Activated CD4-positive, alpha-beta T cell treated with anti-CD3 and anti-CD28 coated beads, Interleukin-2, amount 10 ng/mL, durations not matched to agents 24 days and 14 days (primary cell): ENCODE results near the gene AK9. TPM values are rescaled to one million over a fixed set of nuclear protein-coding genes. Genes with fewer than 3 reads are reported as not detected.
"Not testable (repeated sequence)": the region's sequence is repeated elsewhere in the genome, so short reads cannot be mapped to it uniquely, and the experiment has no call there.

Experiments
- DNase-seq: peaks from one replicate; pipeline ENCODE4 v3.0.0; 2022
- H3K27ac Mint-ChIP-seq: one replicate; pipeline ENCODE4 v1.8.0; 2022; ENCODE audit warnings: mild to moderate bottlenecking, mixed read lengths
- H3K27me3 Mint-ChIP-seq: one replicate; pipeline ENCODE4 v1.8.0; 2022; ENCODE audit warnings: mixed read lengths
- H3K36me3 Mint-ChIP-seq: one replicate; pipeline ENCODE4 v1.8.0; 2022; ENCODE audit warnings: low read depth, mild to moderate bottlenecking, mixed read lengths
- H3K4me1 Mint-ChIP-seq: one replicate; pipeline ENCODE4 v1.8.0; 2021; ENCODE audit warnings: mixed read lengths
- H3K4me3 Mint-ChIP-seq: one replicate; pipeline ENCODE4 v1.8.0; 2022; ENCODE audit warnings: mild to moderate bottlenecking, moderate library complexity, mixed read lengths
- H3K9me3 Mint-ChIP-seq: one replicate; pipeline ENCODE4 v1.8.0; 2021; ENCODE audit warnings: mixed read lengths
- intact Hi-C: fragments of 100-400 bp; cut with micrococcal nuclease; formaldehyde crosslinking; loops from one replicate; pipeline ENCODE4 v1.15.1; 2023
- total RNA-seq: library from RNA; stranded (reverse); gene quantifications from 2 replicates; pipeline ENCODE4 v1.2.3, GENCODE V29; 2022

The AK9 gene
- total RNA-seq, 1 donor from 2014 or later, result 2.1 TPM

DNA sequence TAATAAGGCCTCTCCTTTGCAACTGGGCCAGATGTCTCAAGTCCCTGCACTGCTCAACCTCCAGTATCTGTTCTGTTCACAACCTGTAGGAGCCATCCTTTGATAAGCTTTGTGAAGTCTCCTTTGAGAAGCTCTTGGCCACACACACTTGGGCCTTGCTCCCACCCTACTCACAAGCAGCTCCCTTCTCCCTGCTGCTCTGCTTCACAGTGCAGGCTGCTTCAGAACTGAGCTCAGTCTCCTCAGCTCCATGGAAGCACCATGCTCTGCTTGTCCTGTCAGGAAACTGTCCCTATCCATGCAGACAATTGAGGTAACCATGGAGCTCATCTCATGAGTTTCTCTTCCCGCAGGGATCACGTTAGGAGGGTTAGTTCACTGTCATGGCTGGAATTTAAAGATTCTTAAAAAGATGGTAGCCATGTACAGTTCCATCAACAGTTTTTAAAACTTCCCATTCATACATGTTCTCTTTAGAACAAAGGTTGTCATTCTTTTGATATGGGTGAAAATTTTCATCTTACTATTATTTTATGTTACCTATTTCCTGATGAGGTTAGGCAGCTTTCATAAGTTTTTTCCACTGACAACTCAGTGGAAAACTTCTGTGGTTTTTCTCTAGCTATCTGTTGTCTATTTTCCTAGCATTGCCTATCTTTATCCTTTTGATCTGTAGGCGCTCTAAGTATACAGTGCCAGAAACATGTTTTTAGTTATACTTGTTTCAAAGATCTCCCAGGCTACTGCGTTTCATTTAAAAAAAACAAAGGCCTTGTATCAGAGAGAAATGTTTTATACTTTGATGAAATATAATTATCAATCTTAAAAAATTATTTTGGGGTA, 62.6 kb downstream of the AK9 start:
- Mint-ChIP-seq H3K4me1 (peaks cover 9% of the 10 kb centered on the region), H3K27me3 (no peaks in the 10 kb centered on the region), H3K27ac (peak overlapping the region; percentile 77), H3K9me3 (peaks cover 3% of the 10 kb centered on the region), H3K4me3 (no peak overlapping the region), H3K36me3 (no peaks in the 10 kb centered on the region)
- intact Hi-C loops, result loop anchor here (2.0 kb wide), 1 partner anchor 62 kb away; the partner anchor contains the start of genes AK9 and FIG4
- no peak for DNase-seq

DNA sequence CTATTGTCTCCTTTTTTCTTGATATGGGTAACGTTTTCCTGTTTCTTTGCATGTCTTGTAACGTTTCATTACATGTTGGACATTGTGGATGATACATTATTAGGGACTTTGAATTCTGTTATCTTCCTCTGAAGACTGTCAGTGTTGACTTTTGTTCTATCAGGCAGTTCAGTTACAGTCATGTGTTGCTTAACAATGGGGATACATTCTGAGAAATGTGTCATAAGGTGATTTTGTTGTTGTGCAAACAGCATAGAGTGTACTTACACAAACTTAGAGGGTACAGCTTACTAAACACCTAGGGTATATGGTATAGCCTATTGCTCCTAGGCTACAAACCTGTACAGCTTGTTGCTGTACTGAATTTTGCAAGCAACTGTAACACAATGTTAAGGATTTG, 64.7 kb downstream of the AK9 start:
- Mint-ChIP-seq H3K9me3 (peaks cover 3% of the 10 kb centered on the region), H3K27me3 (no peaks in the 10 kb centered on the region), H3K4me1 (peaks cover 7% of the 10 kb centered on the region), H3K36me3 (no peaks in the 10 kb centered on the region), H3K4me3 (no peak overlapping the region), H3K27ac (no peak overlapping the region)
- intact Hi-C loops, result no loop called here
- no peak for DNase-seq

DNA sequence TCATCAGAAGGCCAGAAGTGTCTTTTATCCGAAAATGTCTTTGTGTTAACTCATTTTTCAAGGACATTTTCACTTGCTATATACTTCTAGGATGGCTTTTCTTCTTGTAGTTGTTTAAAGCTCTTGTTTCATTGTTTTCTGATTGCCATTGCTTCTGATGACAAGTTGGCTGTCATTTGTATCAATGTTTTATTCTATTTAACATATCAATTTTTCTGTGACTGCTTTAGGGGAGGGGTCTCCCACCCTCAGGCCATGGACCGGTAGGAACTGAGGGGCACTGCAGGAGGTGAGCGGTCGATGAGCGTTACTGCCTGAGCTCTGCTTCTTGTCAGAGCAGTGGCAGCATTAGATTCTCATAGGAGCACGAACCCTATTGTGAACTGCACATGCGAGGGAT, 65.8 kb downstream of the AK9 start:
- peaks cover 3% of the 10 kb centered on the region for H3K9me3 Mint-ChIP-seq
- DNase-seq, result no peak
- no peaks in the 10 kb centered on the region for H3K27me3 Mint-ChIP-seq
- no peak overlapping the region for H3K27ac Mint-ChIP-seq
- intact Hi-C loops, result no loop called here
- H3K4me1 Mint-ChIP-seq, result peaks cover 7% of the 10 kb centered on the region
- H3K4me3 Mint-ChIP-seq, result no peak overlapping the region
- no peaks in the 10 kb centered on the region for H3K36me3 Mint-ChIP-seq

DNA sequence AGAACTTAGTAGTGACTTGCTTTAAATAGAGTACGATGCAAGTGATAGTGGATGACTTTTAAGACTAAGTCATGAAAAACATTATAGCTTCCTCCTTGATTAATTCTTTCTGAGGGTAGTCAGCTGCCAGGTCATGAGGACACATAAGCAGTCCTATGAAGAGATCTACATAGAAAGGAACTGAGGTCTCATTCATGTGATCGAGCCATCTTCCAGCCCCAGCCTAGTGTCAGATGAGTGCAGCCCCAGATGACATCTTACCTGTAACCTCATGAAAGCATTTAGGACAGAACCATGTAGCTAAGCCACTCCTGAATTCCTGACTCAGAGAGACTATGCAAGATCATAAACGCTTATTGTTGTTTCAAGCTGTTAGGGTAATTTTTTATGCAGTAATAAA, 67.7 kb downstream of the AK9 start:
- Mint-ChIP-seq H3K27me3 (peaks cover 3% of the 10 kb centered on the region), H3K4me1 (peaks cover 4% of the 10 kb centered on the region), H3K4me3 (no peak overlapping the region), H3K9me3 (peaks cover 6% of the 10 kb centered on the region), H3K27ac (no peak overlapping the region), H3K36me3 (no peaks in the 10 kb centered on the region)
- intact Hi-C loops, result no loop called here
- DNase-seq, result no peak

DNA sequence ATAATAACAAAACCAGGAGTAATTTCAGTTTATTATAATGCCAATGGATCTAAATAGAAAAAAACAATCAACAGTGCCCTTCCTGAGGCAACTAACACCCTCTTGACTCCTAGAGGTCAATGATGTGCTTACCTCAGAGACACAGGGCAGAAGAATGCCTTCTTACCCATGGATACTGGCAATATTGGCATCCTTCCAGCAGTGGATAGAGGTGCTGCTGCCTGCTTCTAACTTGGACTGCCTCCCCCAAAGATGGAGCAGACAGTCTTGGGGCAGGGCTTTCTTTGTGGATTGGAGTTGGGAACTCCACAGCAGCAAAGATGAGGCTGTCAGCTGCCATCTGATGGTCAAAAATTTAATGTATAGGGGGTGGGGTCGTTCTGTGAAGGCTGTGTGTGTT, 78.7 kb downstream of the AK9 start:
- H3K4me1 Mint-ChIP-seq, result peaks cover 6% of the 10 kb centered on the region
- H3K4me3 Mint-ChIP-seq, result no peak overlapping the region
- intact Hi-C loops, result loop anchor here (5.0 kb wide), 1 partner anchor 80 kb away; the partner anchor contains the start of genes AK9 and FIG4
- no peak overlapping the region for H3K27ac Mint-ChIP-seq
- no peaks in the 10 kb centered on the region for H3K27me3 Mint-ChIP-seq
- peaks cover 5% of the 10 kb centered on the region for H3K9me3 Mint-ChIP-seq
- peaks cover 1% of the 10 kb centered on the region for H3K36me3 Mint-ChIP-seq
- no peak for DNase-seq

DNA sequence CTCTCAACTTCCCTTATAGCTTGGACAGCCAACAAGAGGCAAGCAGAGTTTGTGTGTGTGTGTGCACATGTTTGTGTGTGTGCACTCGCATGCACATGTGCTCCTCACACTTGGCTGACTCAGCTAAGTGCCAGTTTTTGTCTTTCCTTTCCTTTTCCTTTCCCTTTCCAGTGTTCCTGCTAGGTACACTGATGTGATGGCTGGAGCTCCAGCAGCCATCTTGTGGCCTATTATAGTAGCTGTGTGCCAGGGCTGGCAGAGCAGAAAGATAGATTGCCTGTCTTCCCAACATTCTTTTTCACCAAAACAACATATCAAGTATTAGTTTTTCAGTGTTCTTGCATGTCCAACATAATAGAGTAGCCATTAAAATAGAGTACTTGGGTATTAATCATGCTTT, 79.5 kb downstream of the AK9 start:
- peaks cover 1% of the 10 kb centered on the region for H3K36me3 Mint-ChIP-seq
- no peaks in the 10 kb centered on the region for H3K27me3 Mint-ChIP-seq
- H3K4me1 Mint-ChIP-seq, result peaks cover 6% of the 10 kb centered on the region
- no peak overlapping the region for H3K27ac Mint-ChIP-seq
- no peak for DNase-seq
- peaks cover 5% of the 10 kb centered on the region for H3K9me3 Mint-ChIP-seq
- intact Hi-C loops, result loop anchor here (5.0 kb wide), 1 partner anchor 81 kb away; the partner anchor contains the start of genes AK9 and FIG4
- no peak overlapping the region for H3K4me3 Mint-ChIP-seq

DNA sequence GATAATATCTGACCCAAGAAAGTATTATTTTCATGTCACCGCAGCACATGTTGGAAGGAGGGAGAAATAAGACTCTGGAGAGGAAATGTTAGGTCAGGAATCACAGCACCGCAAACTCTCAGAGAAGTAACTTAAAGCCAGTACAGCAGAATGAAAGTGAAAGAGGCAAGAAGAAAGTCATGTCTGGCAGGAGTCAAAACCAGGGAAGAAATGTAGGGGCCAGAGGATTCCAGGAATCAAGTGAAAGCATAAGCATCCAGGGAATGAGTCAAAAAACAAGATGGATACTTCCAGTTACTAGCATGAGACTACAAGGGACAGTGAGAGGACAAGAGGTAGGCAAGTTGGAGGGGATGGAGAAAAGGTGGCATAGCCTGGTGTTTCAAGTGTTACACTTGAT, 80.4 kb downstream of the AK9 start:
- DNase-seq, result no peak
- Mint-ChIP-seq H3K9me3 (peaks cover 5% of the 10 kb centered on the region), H3K4me1 (peaks cover 8% of the 10 kb centered on the region), H3K4me3 (no peak overlapping the region), H3K27me3 (no peaks in the 10 kb centered on the region), H3K36me3 (peaks cover 1% of the 10 kb centered on the region), H3K27ac (peak overlapping the region; percentile 15)
- intact Hi-C loops, result loop anchor here (5.0 kb wide), 1 partner anchor 82 kb away; the partner anchor contains the start of genes AK9 and FIG4

DNA sequence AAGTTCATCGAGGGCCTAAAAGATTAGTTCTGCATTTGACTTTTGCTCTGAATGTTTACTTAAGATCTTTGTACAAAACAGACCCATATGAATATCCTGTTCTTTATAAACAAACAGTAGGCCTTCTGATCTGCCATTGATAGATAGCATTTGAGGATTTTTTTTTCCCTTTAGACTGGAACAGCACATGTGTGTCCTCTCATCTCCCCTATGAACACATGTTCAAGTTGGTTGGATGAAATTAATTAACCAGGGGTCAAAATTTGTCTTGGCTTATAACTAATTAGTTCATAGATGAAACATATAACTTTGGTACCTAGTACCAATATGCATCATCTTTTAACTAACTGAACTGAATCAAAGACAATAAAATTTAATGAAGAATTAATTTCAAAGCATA, 81.3 kb downstream of the AK9 start:
- Mint-ChIP-seq H3K27me3 (no peaks in the 10 kb centered on the region), H3K36me3 (peaks cover 1% of the 10 kb centered on the region), H3K9me3 (peaks cover 5% of the 10 kb centered on the region), H3K4me1 (peaks cover 8% of the 10 kb centered on the region), H3K27ac (no peak overlapping the region), H3K4me3 (no peak overlapping the region)
- DNase-seq, result no peak
- intact Hi-C loops, result loop anchor here (5.0 kb wide), 1 partner anchor 83 kb away; the partner anchor contains the start of genes AK9 and FIG4

DNA sequence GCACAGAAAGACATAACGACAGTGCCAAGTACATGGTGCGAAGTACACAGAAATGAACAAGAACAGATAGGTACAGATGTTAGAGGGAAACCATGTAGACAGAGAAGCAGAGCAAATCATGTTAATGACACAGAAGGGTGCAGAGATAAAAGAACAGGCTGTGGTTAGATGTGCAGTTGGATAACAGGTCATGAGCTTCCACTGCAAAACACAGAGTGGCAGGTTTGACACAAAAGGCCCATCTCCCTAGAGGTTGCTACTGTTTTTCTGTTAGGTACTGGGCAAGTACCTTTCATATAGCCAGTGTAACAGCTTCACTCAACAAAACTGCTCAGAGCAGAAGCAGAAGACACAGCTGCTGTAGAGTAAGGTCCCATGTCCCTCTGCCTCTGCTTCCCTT, 84.6 kb downstream of the AK9 start:
- no peaks in the 10 kb centered on the region for H3K27me3 Mint-ChIP-seq
- intact Hi-C loops, result no loop called here
- H3K4me1 Mint-ChIP-seq, result peaks cover 8% of the 10 kb centered on the region
- H3K9me3 Mint-ChIP-seq, result peaks cover 7% of the 10 kb centered on the region
- no peaks in the 10 kb centered on the region for H3K36me3 Mint-ChIP-seq
- no peak overlapping the region for H3K4me3 Mint-ChIP-seq
- DNase-seq, result peak; percentile 64
- H3K27ac Mint-ChIP-seq, result no peak overlapping the region

DNA sequence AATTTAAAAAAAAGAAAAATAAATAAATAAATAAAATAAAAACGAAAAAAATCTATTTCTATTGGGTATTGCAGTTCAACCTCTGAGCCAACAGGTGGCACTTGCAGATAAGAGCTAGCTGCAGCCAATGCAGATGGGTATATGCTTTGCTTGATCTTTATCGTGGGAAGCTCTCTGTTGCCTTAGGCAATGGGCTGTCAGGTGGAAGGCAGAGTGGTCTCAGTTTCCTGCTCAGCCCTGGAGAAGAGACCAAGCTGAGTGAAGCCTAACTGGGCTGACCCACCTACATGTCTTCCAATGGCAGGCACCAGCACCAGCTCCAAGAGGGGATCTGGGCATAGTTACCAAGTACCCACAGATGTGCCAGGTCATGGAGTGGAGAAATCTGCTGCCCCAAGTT, 95.0 kb downstream of the AK9 start:
- peak; percentile 63 for DNase-seq
- no peaks in the 10 kb centered on the region for H3K27me3 Mint-ChIP-seq
- no peak overlapping the region for H3K27ac Mint-ChIP-seq
- peaks cover 1% of the 10 kb centered on the region for H3K4me1 Mint-ChIP-seq
- H3K9me3 Mint-ChIP-seq, result peaks cover 11% of the 10 kb centered on the region
- intact Hi-C loops, result loop anchor here (1.0 to 5.0 kb wide), 4 partner anchors 95 to 441 kb away; partner anchors contain the start of genes AK9 and FIG4
- H3K36me3 Mint-ChIP-seq, result no peaks in the 10 kb centered on the region
- no peak overlapping the region for H3K4me3 Mint-ChIP-seq

DNA sequence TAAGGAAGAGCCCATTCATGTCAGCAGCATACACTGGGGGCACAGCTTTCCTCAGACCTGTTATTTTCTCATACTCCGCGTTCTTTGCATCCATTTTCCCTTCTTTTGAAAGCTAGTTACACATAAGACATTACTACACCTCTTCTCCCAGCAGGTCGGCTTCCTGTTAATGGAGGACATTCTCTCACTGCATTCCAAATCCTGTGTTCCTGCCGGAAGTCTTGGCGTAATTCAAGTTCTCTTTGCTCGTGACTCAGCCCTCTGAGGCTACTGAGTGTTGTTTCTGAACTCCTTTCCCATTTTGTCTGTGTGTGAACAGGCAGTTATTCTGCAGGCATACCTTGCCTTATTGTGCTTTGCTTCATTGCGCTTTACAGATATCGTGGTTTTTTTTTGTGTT, 110.5 kb downstream of the AK9 start:
- Mint-ChIP-seq H3K4me3 (no peak overlapping the region), H3K36me3 (no peaks in the 10 kb centered on the region), H3K27ac (no peak overlapping the region), H3K9me3 (no peaks in the 10 kb centered on the region), H3K4me1 (no peaks in the 10 kb centered on the region), H3K27me3 (peaks cover 2% of the 10 kb centered on the region)
- intact Hi-C loops, result no loop called here
- DNase-seq, result no peak

DNA sequence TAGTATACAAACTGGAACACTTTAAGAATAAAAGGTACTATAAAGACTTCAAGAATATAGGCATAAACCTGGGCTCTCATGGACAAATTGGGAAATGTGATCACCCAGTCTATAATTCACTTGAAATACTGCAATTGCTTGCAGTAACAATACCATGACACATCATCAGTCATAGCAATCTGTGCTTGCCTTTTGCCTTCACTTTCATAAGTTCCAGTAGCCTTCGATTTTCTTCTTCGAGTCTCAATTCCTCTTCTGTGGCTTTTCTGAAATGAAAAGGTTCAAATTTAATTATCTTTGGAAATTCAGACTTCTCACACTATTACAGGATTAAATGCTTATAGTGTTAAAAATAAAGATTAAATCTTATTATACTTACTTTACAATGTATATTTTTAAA, 111.6 kb downstream of the AK9 start:
- Mint-ChIP-seq H3K4me3 (no peak overlapping the region), H3K27ac (no peak overlapping the region), H3K4me1 (no peaks in the 10 kb centered on the region), H3K27me3 (peaks cover 2% of the 10 kb centered on the region), H3K9me3 (no peaks in the 10 kb centered on the region), H3K36me3 (no peaks in the 10 kb centered on the region)
- DNase-seq, result no peak
- intact Hi-C loops, result no loop called here

DNA sequence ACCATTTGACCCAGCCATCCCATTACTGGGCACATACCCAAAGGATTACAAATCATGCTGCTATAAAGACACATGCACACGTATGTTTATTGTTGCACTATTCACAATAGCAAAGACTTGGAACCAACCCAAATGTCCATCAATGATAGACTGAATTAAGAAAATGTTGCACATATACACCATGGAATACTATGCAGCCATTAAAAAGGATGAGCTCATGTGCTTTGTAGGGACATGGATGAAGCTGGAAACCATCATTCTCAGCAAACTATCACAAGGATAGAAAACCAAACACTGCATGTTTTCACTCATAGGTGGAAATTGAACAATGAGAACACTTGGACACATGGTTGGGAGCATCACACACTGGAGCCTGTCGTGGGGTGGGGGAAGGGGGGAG, 121.1 kb downstream of the AK9 start:
- DNase-seq, H3K27me3 Mint-ChIP-seq, H3K9me3 Mint-ChIP-seq, H3K36me3 Mint-ChIP-seq, intact Hi-C loops, H3K27ac Mint-ChIP-seq, H3K4me1 Mint-ChIP-seq, H3K4me3 Mint-ChIP-seq: not testable (repeated sequence)

DNA sequence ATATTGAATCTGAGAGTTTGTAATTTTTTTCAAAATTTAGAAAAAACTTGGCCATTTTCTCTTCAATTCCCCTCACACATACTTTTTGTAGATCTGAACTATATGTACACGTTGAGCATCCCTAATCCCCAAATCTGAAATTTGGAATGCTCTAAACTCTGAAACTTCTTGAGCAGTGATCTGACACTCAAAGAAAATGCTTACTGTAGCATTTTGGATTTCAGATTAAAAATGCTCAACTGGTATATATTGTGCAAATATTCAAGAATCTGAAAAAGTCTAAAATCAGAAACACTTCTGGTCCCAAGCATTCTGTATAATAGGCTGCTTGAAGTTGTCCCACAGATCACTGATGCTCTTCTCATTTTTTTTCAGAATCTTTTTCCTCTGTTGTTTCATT, 129.2 kb downstream of the AK9 start:
- Mint-ChIP-seq H3K27ac (no peak overlapping the region), H3K36me3 (no peaks in the 10 kb centered on the region), H3K4me1 (no peaks in the 10 kb centered on the region), H3K4me3 (no peak overlapping the region), H3K9me3 (peaks cover 8% of the 10 kb centered on the region), H3K27me3 (peaks cover 1% of the 10 kb centered on the region)
- DNase-seq, result no peak
- intact Hi-C loops, result no loop called here
